ENCODE results near the gene KIFBP. TPM values are rescaled to one million over a fixed set of nuclear protein-coding genes. Genes with fewer than 3 reads are reported as not detected.
A peak's percentile ranks its signal among the peaks of the same experiment; 100 is the strongest.

KIFBP gene
- total RNA-seq, 1 donor from 2014 or later, result 33.0 TPM

DNA sequence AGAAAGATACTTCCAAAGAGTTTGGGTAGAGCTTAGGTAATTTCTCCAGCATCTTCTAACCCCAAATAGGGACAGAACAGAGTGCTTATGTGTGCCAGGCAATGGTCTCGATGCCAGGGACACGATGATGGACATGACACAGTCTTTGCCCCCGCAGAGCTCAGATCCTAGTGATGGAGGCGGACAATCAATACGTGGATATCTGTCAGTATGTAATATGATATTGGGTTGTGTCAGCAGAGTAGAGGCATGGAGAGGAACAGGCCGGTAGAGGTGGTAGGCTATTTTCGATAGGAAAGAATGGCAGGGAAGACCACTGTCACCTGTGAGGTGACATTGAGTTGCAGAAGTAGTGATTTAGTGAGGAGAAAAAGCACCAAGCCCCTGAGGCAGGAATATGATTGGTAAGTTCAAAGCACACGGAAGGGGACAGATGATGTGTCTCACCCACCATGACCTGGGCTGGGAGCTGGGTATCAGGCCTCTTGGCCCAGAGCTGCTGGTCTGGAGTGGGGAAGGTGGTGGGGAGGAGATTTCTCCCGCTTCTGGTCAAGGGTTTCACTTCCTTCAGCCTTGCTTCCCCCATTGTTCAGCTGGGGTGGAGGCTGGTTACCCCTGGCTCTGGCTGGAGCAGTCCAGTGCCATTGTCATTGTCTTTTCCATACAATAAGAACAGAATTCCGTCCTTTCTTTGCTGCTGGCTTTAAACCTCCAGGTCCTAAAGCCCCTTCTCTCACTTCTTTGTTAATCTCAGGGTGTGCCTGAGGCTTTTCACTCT is 63.3 kb downstream of the KIFBP start:
- no peak for DNase-seq

DNA sequence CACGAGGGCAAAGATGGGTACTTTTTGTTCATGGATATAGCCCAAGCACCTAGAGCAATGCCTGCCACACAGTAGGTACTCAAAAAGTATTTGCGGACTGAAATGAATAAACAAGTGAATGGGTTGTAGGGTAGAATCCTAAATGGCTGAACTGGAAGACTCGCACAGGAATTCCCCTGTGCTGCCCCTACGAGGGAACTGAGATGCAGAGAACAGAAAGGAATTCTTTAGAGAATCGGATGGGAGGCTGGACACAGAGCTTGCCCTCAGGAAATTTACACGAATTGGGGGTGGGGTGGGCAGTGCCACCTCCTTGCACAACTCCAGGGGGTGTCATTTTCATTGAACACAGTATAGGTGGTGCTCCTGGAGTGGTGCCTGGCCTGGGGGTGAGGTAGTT is 64.1 kb downstream of the KIFBP start:
- DNase-seq, result no peak

DNA sequence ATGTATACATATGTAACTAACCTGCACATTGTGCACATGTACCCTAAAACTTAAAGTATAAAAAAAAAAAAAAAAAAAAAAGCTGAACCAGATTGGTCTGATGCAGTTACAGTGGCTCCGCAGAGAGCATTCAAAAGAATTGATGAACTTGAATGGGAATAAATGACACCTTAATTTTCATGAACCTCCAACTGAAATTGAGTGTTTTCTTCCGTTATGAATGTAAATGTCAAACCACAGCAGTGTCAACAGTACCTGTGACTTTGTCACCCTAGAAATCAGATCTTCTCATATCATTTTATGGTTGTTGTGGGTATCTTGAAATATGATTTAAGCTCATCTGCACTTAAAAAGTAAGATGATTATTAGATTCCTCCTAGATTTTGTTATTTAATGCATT is 66.6 kb downstream of the KIFBP start:
- DNase-seq, result no peak

DNA sequence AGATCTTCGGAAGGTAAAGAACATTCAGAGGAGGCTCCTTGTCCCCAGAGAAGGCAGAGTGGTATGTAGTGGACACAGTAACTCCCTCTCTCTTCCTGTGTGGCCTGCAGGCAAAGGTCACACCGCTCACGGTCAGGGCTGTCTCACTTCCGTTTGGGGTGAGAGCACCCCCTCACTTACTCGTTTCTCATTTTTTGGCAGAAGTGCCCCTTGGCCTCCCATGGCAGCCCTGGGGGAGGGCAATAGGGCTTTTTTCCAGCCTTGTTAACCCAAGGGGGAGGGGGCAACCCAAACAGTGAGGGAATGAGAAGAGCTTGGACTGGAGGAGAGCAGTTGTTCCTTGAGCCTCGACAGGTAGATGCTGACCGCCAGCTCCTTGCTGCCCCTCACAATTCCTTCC is 67.5 kb downstream of the KIFBP start:
- DNase-seq, result no peak

DNA sequence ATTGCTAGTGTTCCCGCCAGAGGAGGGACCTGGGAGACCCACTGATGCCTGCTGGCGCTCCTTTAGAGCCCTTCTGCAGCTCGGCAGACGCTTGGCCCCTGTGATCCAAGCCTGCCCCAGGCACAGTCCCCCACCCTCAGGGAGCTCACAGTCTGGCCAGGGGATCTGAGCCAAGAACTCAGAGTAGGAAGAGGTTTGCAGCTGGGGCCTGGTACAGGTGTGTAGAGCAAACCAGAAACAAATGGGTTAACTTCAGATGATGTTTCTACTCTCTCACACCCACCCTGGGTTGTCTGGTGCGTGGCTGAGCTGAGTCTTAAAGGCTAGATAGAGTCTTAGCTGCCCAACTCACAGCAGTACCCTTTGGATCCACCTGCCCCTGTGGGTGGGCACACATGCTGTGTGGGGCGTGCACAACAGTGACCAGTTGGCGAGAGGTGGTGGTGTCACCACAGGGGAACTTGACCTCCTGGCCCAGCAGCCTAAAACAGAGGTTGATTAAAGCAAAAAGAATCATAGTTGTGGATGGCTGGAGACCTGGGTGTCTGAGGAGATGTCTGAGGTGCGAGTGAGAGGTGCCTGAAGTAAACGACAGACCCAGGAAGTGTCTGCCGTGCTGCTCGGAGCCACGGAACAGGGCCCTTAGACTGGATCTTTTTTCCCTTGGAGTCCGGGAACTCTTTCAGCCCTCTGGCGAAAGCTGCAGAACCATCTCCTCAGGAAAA is 68.1 kb downstream of the KIFBP start:
- no peak for DNase-seq

DNA sequence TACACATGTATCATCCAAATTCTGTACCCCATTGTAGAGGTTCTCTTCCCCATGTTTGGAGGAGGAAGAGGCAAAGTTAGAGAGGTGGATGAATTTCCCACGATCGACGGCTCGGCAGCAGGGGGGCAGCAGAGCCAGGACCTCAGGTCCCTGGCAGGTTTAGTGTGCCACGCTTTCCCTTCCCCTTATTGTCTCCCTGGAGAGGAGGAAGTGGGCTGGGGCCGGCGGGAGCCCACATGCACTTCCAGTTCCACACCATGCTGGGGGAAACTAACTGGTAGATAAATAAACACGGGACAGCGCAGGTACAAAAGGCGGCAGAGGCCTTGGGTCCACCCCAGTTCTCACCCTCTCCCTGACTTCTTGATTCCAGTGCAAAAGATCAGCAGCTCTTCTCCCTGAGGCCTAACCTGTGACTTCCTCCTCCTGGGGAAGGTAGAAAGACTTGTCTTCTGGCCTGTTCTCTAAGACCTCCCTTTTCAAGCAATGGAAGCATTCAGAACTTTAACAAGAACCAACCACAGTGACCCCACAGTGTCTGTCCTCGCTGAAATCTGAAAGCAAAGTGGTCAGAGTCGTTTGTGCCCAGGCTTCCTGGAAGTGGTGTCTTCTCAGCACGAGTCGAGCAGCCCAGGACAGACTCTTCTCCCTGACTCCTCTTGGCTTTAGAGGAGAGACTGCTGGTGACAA is 68.8 kb downstream of the KIFBP start:
- DNase-seq, result no peak

DNA sequence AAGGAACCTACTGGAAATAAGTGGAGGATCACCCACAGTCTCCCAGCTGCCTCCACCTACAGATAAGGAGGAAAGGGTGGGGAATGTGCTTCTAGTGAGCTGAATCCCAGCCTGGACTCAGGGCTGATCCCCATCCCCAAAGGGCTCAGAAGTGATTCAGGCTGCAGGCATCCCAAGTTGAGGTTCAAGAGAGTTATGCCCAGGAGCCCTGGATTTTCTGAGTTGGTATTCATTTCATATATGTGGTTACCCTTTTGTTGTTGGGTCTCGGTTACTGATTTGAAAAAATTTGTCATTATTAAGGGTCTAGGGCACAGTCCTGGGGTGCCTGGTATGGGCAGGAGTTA is 69.3 kb downstream of the KIFBP start:
- no peak for DNase-seq

DNA sequence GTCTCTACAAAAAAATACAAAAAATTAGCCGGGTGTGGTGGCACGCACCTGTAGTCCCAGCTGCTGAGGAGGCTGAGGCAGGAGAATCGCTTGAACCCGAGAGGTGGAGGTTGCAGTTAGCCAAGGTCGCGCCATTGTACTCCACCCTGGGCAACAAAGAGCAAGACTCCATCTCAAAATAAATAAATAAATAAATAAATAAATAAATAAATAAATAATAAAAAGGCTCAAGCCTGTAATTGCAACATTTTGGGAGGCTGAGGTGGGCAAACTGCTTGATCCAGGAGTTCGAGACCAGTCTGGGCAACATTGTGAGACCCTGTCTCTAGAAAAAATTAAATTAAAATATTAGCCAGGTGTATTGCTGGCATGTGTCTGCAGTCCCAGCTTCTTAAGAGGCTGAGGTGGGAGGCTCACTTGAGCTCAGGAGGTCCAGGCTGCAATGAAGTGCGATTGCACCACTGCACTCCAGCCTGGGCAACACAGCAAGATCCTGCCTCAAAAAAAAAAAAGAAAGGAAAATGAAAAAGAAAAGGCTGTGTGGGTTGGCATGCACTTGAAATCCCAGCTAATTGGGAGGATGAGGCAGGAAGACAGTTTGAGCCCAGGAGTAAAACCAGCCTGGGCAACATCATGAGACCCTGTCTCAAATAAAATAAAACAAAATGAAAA is 71.7 kb downstream of the KIFBP start:
- DNase-seq, result no peak

DNA sequence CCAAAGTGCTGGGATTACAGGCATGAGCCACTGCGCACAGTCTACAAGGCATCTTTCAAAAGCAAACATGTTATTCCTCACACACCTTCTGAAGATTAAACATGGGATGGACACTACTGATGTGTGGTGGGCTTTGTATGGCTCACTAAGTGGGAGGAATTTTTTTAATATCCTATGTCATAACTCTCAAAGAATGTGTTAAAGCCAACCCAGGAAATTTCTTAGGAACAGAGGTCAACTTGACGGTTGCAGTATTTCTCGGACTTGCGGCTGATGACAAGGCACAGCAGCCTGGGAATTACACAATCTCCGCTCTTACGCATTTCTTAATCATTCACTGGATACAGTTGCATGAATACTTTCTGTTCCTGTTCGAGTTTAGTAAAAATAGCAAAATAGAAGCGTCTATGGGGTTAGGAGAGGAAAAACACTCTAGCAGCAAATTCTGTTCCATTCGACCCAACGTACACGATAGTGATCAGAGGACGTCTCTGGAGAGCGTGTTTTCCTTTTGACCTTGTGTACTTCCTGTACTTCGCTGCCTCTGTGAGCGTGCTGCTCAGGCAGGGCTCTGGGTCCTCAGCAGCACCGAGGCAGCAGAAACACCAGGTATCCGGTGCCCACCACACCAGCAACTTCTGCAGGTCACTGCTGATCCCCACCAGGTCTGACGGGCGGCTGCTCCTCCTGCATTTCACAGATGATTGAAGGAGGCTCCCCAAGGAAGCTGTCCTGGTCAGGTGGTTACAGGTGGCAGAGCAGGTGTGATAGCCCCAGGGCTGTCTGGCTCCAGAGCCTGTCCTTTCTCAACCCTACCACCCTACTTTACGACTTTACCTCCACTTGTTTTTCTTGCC is 72.9 kb downstream of the KIFBP start:
- peak; percentile 36 for DNase-seq

DNA sequence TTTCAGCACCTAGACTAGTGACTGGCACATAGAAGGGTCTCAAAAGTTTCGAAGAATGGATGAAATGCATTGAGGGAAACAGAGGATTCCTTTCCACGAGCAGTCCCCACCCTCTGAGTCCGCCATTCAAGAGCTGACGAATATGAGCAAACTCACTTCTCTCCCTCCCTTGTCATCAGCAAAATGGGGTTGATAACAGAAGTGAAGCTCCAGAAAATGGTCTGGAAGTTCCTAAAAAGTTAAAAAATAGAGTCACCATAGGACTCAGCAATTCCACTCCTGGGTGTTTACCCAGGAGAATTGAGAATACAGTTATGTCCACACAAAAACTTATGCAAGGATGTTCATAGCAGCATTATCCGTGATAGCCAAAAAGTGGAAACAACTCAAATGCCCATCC is 74.3 kb downstream of the KIFBP start:
- no peak for DNase-seq

DNA sequence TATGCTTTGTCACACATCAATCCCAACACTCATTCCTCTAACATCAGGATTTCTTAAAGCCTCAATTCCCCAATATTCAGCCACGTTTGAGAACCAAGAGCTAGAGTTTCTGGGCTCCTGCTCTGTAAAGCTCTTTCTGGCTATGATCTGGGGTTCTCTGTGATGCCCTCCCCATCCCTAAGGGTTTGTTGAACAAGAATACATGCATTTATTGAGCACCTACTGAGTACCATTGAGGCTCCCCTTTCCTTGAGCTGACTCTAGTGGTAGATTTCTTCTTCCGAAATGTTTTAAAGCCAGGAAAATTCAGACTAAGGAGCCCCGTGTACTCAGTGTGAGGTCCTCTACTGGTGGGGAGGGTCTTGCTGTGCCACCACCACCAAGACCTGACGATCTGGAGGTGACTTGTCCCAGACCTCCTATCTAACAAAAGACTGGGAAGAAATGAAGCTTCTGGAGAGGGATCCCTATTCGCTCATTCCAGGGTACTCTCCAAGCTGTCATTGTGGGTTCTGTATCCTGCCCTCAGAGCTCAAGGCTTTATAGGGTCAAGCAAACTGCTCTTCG is 76.2 kb downstream of the KIFBP start:
- no peak for DNase-seq

DNA sequence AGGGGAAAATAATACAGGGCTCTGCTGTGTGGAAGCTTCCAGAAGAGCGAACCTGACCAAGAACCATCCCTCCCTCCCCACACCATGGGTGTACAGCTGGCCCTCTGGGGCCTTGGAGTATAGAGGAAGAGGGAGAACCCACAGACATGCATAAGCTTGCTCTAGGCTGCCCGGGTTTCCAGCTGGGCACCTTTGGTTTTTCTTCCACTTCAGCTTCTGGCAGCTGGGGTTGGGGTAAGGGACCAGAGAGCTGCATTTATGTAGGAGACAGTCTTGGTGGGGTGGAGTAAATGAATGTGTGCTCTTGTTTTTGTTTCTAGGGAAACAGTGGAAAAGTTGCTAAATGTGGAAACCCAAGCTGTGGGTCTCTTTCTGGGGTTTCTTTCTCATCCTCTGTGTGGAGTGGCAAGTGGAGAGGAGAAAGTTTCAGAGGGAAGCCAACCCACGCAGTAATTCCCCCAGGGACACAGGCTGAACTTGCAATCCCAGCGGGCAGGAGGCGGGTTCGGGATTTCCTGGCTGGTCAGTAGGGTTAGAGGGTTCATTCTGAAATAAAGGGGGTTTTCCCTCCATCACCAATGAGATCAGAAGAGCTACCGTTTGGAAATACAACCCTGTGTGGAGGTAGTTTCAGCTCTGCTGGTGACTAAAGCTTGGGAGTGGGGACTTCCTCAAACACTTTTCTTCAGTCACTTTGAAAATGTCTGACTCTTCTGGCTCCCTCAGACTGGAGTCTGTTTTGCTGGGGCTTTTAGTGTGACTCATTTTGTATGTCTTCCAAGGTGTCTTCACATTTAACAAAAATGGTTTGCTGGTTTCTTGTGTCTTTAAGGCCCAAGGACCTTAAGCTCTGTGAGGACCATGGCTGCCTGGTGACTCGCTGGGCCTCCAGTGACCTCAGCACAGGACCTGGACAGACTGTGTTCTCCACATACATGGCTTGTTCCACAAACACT is 77.1 kb downstream of the KIFBP start:
- DNase-seq, result no peak

Other genes starting within 250 kb of the KIFBP start
- 5.0 TPM for gene STOX1, start 161.3 kb upstream of the KIFBP start, total RNA-seq
- 47.7 TPM for gene DDX50, start 87.5 kb upstream of the KIFBP start, total RNA-seq
- 47.5 TPM for gene DDX21, start 32.6 kb upstream of the KIFBP start, total RNA-seq
- 49.6 TPM for gene SRGN, start 99.3 kb downstream of the KIFBP start, total RNA-seq
- 51.5 TPM for gene VPS26A, start 135.4 kb downstream of the KIFBP start, total RNA-seq
- 20.7 TPM for gene SUPV3L1, start 191.4 kb downstream of the KIFBP start, total RNA-seq
- gene HKDC1, start 231.5 kb downstream of the KIFBP start, total RNA-seq, result 0.51 TPM

Measured in tongue (tissue), 2 donors.